GM19438 (cell line): ENCODE data around the gene NRP2.

Experiments used
- ATAC-seq: cut with Tn5 transposase; IDR thresholded peaks from one replicate; pipeline ENCODE4 v1.9.1; 2021; ENCODE audit warnings: low read depth; ENCODE audit not compliant: unreplicated experiment

NRP2 gene

GRCh38 chr2:205728366-205728765 lies 46.1 kb downstream of the NRP2 start:
- no peak for ATAC-seq

GRCh38 chr2:205730191-205730590 lies 47.9 kb downstream of the NRP2 start:
- ATAC-seq: no peak

GRCh38 chr2:205730701-205731582 lies 48.6 kb downstream of the NRP2 start:
- no peak for ATAC-seq

- no peak for ATAC-seq
Measured at GRCh38 chr2:205731583-205731981, 49.3 kb downstream of the NRP2 start.

DNA sequence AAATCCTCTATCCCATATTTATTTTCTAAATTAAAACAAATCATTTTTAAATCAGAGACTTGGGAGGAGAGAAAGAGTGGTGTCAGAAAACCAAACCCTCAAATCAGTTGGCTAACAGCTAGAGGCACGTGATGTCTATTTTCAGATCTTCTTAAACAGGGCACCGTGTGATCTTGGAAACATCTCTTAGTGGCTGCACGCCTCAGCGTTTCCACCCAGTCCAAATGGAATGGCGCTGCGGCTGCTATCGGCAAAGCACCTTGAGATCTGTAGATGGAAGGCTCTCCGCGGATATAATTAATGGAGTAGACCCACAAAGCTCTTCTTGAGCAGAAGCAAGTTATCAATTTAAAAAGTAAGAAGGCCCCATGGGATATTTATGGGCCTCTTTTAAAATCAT lies 50.0 kb downstream of the NRP2 start:
- no peak for ATAC-seq

DNA sequence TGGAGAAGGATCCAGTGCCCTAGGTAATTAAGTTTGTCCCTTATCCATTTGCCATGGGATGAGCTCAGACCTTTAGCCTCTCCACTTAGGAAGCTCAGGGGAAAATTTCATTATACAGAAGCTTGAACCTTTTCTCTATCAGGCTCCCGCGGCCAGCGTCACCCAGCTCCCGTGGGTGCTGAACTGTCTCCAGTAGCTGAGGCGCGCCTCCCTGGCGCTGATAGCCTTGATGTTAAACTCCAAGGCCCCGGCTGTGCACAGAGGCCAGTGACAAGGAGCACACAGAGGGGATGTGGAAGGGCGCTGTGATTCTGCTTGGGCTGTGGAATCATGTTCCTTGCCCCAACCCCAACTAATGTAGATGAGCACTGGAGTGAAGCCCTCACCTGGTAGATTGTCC lies 50.8 kb downstream of the NRP2 start:
- ATAC-seq: no peak

DNA sequence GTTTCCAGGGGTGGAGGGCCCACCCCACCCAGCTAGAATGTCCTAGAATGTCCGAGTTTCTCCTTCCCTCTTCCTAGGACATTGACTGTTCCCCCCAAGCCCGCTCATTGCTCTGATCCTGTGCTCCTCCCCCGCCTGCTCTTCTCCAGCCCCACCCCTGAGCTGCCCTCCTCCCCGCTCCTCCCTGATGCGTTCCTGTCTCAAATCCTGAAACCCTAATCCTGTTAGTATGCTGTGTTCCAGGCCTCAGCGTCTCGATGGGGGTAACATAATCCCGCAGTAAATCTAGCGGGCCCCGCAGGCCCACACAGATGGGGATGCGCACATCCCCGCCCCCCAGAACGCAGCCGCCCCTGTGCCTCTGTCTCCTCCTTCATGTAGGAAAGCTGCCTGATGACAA lies 51.3 kb downstream of the NRP2 start:
- ATAC-seq: no peak

DNA sequence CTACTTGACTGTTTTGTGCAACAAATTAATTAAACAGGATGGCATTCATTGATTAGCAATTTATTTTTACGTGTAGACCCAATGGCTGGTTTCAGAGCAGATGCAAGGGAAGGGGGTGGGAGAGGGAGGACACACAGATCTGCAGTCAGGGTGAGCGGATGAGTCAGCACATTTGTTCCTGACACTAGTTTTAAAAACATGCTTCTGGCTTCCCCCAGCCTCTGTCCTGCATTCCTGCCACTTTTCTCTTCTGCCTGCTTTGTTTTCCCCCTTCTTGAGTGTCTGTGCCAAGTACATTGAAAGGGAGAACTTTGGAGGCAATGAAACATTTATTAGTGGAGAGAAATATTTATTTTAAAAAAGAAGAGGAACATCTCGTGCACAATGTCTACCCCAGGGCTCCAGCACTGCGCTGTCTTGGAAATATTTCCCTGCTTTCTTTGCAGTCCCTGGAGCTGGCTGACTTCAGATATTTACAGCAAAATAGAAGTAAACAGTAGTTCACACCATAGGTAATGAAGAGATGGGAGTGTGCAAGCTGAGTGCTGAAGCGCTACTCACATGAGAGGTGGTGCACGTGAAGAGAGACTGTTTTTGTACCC lies 52.2 kb downstream of the NRP2 start:
- no peak for ATAC-seq

GRCh38 chr2:205738117-205738968 lies 56.0 kb downstream of the NRP2 start:
- no peak for ATAC-seq

DNA sequence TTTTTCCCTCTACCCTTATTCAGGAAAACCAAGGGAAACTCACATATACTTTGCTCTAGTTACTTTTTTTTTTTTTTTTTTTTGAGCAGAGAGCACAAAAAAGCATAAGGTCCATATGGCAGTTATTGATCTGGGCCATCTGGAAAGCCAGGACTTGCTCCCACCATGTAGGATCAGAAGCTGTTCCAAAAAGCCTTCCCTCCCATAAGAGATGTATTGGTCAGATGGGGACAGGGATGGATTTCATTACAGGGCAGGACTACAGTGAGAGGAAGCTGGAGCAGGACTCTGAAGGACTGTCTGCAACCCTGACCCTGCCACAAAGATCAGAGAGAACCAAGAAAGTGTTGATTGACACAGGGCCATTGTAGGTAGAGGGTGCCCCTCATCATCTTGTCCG lies 57.3 kb downstream of the NRP2 start:
- no peak for ATAC-seq

GRCh38 chr2:205740381-205740780 lies 58.1 kb downstream of the NRP2 start:
- ATAC-seq: no peak

DNA sequence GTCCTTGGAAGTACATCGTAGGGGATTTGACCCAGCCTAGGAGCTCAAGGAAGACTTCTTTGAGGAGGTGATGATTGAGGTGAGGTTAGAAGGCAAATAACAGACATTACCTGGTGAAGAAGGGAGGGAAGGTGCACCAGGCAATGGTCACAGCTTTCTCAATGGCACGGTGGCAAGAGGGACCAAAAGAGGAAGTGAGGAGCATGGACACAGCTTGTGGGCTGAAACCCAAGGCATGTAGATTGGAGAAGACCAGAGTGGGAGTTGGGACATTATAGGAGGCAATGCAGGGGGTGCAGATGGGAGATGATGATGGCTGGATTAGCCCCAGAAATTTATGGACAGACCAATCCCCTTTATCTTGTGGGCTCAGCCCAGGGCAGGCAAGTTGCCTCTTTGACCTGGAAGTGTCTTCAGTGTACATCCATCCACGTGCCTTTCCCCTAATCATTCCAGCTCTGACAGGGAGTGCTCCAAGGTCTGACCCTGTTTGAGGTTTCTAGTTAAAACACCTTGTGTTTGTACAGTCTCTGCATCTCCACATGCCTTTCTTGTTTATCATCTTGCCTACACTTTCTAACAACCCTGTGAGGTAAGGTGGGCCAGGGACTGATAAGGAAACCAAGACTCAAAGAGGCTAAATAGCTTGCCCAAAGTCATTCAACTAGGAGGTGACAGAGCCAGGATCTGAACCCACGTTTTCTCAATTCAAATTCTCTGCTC lies 59.1 kb downstream of the NRP2 start:
- no peak for ATAC-seq

- ATAC-seq: no peak
Measured at GRCh38 chr2:205743137-205743536, 60.8 kb downstream of the NRP2 start.

GRCh38 chr2:205744074-205744591 lies 61.8 kb downstream of the NRP2 start:
- ATAC-seq: no peak

DNA sequence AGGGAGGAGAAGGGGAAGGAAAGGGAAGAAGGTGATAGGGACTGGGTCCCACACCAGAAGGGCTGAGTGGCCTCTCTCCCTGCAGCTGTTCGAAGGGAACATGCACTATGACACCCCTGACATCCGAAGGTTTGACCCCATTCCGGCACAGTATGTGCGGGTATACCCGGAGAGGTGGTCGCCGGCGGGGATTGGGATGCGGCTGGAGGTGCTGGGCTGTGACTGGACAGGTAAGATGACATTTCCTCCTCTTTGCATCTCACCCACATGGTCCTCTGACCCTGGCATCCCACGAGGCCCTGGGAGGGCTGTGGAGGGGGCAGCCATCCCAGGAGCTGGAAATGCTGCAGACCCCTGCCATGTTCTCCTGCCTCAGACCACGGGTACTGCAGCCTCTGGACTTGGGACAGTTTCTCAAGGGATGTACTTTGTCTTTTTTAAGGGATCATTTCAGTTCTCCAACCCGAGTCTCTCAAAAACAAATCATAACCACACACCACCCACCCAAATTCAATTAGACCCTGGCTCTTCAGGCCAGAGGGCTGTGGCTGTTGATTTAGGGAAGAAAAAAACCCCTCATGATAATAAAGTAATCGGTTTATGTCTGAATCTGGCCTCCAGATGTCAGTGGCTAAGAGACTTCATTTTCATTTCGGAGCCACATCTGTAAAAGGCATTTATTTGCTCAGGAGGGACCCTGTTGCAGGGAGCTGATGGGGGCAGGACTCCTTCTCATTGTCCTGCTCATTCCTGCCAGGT lies 63.5 kb downstream of the NRP2 start:
- ATAC-seq: no peak

DNA sequence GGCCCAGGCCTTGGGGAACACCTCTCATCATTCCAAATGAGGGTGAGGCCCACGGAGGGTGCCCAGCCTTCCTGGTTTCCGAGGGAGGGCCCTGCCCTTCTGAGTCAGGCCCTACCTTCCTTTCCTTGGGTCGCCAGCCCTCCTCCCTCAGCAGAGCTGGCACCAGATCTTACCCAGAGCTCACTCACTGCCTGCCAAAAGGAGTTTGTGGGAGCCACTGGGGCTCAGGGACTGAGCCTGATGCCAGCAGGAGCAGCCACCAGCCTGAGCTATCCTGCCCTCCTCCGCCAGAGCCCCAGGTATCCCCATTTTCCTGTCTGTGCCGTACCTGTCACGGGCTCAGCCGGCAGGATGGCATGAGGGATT lies 64.1 kb downstream of the NRP2 start:
- no peak for ATAC-seq

DNA sequence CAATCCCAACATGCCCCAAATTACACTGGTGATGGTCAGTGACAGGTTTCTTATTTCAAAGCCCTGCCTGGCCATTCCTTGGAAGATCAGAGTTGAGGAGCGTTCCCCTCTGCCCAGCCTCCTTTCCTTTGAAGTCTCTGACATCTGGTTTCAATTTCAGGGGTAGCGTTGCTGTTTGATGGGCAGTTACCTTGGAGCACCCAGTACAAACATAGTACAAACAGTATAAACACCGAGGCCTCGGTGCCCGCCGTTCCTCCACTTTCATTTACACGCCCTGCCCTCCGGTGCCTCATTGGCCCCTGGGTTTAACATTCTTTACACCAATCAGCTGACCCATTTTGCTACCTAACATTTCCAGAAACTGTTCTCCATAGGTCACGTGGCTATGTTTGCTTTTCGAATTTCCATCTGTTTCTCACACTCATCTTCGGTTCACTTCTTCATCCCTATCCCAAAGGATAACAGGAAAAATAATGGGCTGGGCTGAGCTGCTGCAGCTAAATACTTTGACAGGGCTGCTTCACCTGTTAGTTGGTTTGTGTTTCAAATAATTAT lies 65.6 kb downstream of the NRP2 start:
- no peak for ATAC-seq

GRCh38 chr2:205748639-205749038 lies 66.3 kb downstream of the NRP2 start:
- no peak for ATAC-seq

- no peak for ATAC-seq
Measured at GRCh38 chr2:205749078-205749477, 66.8 kb downstream of the NRP2 start.
